A673 (cell line): Measurements from ENCODE around the gene DIPK1B.

Experiments
- EZH2 ChIP-seq: fragments of 200-600 bp; sonication (generic); IDR thresholded peaks from 2 replicates; pipeline ENCODE4 v1.6.1; 2017; ENCODE audit warnings: borderline replicate concordance, low read depth, mild to moderate bottlenecking, mixed read lengths, antibody characterized with exemption, low read length; ENCODE audit not compliant: poor library complexity, severe bottlenecking
- TF ChIP-seq, protein P1 (sequence below): fragments of 300-800, 200-600 bp; sonication (generic); conservative IDR thresholded peaks from 2 replicates; pipeline ENCODE4 v1.5.1; 2017; ENCODE audit warnings: low read depth, mild to moderate bottlenecking, antibody characterized with exemption, low read length, moderate library complexity, mixed read lengths

- TF ChIP-seq, protein P1, sequence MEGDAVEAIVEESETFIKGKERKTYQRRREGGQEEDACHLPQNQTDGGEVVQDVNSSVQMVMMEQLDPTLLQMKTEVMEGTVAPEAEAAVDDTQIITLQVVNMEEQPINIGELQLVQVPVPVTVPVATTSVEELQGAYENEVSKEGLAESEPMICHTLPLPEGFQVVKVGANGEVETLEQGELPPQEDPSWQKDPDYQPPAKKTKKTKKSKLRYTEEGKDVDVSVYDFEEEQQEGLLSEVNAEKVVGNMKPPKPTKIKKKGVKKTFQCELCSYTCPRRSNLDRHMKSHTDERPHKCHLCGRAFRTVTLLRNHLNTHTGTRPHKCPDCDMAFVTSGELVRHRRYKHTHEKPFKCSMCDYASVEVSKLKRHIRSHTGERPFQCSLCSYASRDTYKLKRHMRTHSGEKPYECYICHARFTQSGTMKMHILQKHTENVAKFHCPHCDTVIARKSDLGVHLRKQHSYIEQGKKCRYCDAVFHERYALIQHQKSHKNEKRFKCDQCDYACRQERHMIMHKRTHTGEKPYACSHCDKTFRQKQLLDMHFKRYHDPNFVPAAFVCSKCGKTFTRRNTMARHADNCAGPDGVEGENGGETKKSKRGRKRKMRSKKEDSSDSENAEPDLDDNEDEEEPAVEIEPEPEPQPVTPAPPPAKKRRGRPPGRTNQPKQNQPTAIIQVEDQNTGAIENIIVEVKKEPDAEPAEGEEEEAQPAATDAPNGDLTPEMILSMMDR = no peak
- TF ChIP-seq EZH2 = no peak
Measured at GRCh38 chr9:136683173-136683745, 29.1 kb upstream of the DIPK1B start.
